H1 (cell line): Measurements from ENCODE around the gene NAIF1.

Source experiments
- EP300 ChIP-seq, 2 experiments: IDR thresholded peaks; 1 replicate in 1 of 2; 2 replicates in 1 of 2; pipeline ENCODE4 v1.6.1; 2011 to 2012; ENCODE audit warnings: low read depth in 2 of 2, low read length in 2 of 2, mild to moderate bottlenecking in 2 of 2, borderline replicate concordance in 1 of 2, inconsistent platforms in 1 of 2, moderate library complexity in 1 of 2
- NANOG ChIP-seq: IDR thresholded peaks from 2 replicates; pipeline ENCODE4 v1.6.1; 2011; ENCODE audit warnings: low read length, low read depth, mild to moderate bottlenecking, inconsistent platforms; ENCODE audit not compliant: insufficient read depth, poor library complexity, severe bottlenecking
- POLR2AphosphoS5 ChIP-seq: IDR thresholded peaks from 2 replicates; pipeline ENCODE4 v1.6.1; 2011; ENCODE audit warnings: low read depth, low read length
- RAD21 ChIP-seq, 2 experiments: IDR thresholded peaks in 1 of 2; conservative IDR thresholded peaks in 1 of 2; 2 replicates each; pipeline ENCODE4 v1.6.1; 2011; ENCODE audit warnings: low read depth in 2 of 2, low read length in 2 of 2, improper control_type of control experiment in 1 of 2, inconsistent platforms in 1 of 2, mild to moderate bottlenecking in 1 of 2, moderate library complexity in 1 of 2
- RBBP5 ChIP-seq: IDR thresholded peaks from 2 replicates; pipeline ENCODE4 v1.7.1; 2012; ENCODE audit warnings: low read depth, mild to moderate bottlenecking, inconsistent platforms, low read length, moderate library complexity, borderline replicate concordance
- TAF7 ChIP-seq: optimal IDR thresholded peaks from 2 replicates; pipeline ENCODE3; 2011; ENCODE audit warnings: low read depth, mild to moderate bottlenecking, inconsistent platforms, low read length, moderate library complexity, borderline replicate concordance
- YY1 ChIP-seq: IDR thresholded peaks from 2 replicates; pipeline ENCODE4 v1.6.1; 2011; ENCODE audit warnings: low read depth, mild to moderate bottlenecking, low read length
- TF ChIP-seq, protein P1 (sequence below), 3 experiments: IDR thresholded peaks; 1 replicate in 2 of 3; 2 replicates in 1 of 3; pipeline versions ENCODE4 v1.5.1 to v1.6.1; 2011; ENCODE audit warnings: low read length in 3 of 3, mild to moderate bottlenecking in 3 of 3, inconsistent platforms in 2 of 3, low read depth in 1 of 3, moderate library complexity in 1 of 3; ENCODE audit not compliant: insufficient read depth in 1 of 3; ENCODE audit errors: control extremely low read depth in 1 of 3

DNA sequence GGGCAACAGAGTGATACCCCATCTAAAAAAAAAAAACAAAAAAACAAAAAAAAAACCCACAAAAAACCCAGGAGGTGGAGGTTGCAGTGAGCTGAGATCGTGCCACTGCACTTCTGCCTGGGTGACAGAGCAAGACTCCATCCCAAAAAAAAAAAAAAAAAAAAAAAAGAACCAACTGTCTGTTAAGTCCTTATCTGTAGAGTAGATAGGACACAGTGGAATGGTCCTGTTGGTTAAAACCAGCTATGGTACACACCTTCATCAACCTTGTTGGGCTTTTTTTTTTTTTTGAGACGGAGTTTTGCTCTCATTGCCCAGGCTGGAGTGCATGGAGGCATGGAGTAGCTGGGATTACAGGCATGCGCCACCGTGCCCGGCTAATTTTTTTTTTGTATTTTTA, 13.1 kb upstream of the NAIF1 start:
- TF ChIP-seq YY1: no peak
- TF ChIP-seq, protein P1, sequence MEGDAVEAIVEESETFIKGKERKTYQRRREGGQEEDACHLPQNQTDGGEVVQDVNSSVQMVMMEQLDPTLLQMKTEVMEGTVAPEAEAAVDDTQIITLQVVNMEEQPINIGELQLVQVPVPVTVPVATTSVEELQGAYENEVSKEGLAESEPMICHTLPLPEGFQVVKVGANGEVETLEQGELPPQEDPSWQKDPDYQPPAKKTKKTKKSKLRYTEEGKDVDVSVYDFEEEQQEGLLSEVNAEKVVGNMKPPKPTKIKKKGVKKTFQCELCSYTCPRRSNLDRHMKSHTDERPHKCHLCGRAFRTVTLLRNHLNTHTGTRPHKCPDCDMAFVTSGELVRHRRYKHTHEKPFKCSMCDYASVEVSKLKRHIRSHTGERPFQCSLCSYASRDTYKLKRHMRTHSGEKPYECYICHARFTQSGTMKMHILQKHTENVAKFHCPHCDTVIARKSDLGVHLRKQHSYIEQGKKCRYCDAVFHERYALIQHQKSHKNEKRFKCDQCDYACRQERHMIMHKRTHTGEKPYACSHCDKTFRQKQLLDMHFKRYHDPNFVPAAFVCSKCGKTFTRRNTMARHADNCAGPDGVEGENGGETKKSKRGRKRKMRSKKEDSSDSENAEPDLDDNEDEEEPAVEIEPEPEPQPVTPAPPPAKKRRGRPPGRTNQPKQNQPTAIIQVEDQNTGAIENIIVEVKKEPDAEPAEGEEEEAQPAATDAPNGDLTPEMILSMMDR (IDR thresholded peaks at IDR 0.05; ENCODE audit: control extremely low read depth in 1 of 3, insufficient read depth in 1 of 3, low read depth in 1 of 3, low read length in 3 of 3): no peak
- no peak for TF ChIP-seq RBBP5
- no peak for TF ChIP-seq POLR2AphosphoS5
- no peak for TF ChIP-seq EP300 (IDR thresholded peaks at IDR 0.05; ENCODE audit: borderline replicate concordance in 1 of 2, low read depth in 2 of 2, low read length in 2 of 2)
- TF ChIP-seq TAF7: no peak
- no peak for TF ChIP-seq RAD21 (IDR thresholded peaks at IDR 0.05 in 1 of 2, conservative IDR thresholded peaks at IDR 0.05 in 1 of 2; ENCODE audit: low read depth in 2 of 2, low read length in 2 of 2)
- no peak for TF ChIP-seq NANOG
